MCF 10A (cell line): ENCODE results near the gene MGMT. TPM values are rescaled to one million over a fixed set of nuclear protein-coding genes. Genes with fewer than 3 reads are reported as not detected.

Experiments used
- BruUV-seq: library from RNA; stranded (reverse); fragments of 400-500 nt; replicated peaks from 2 replicates; lab custom pipeline; 2021; lab: Mats Ljungman, UMichigan
- CTCF ChIA-PET: fragments of 300-600 bp; sonication (Branson Sonifier 250); formaldehyde crosslinking; extraction: SDS; loops from one replicate; lab custom pipeline; 2021; ENCODE audit warnings: antibody characterized with exemption, inconsistent platforms; lab: Yijun Ruan, JAX
- POLR2A ChIA-PET: fragments of 300-600, 350-650 bp; sonication (Branson Sonifier 250); formaldehyde crosslinking; extraction: SDS; loops from one replicate; lab custom pipeline; 2020; ENCODE audit warnings: antibody characterized with exemption, inconsistent platforms; lab: Yijun Ruan, JAX
- DNase-seq: peaks from one replicate; pipeline ENCODE4 v3.0.0-alpha.2; 2018; ENCODE audit not compliant: unreplicated experiment
- H3K27ac Mint-ChIP-seq: one replicate; pipeline ENCODE4 v1.8.0; 2022; ENCODE audit warnings: mild to moderate bottlenecking, low read depth, mixed read lengths; ENCODE audit not compliant: unreplicated experiment
- H3K27me3 Mint-ChIP-seq: one replicate; pipeline ENCODE4 v1.8.0; 2022; ENCODE audit warnings: mixed read lengths; ENCODE audit not compliant: insufficient read depth, unreplicated experiment
- H3K36me3 Mint-ChIP-seq: one replicate; pipeline ENCODE4 v1.8.0; 2022; ENCODE audit warnings: mild to moderate bottlenecking, moderate library complexity, mixed read lengths; ENCODE audit not compliant: insufficient read depth, unreplicated experiment
- H3K4me1 Mint-ChIP-seq: one replicate; pipeline ENCODE4 v1.8.0; 2022; ENCODE audit warnings: mixed read lengths; ENCODE audit not compliant: insufficient read depth, unreplicated experiment
- H3K4me3 Mint-ChIP-seq: one replicate; pipeline ENCODE4 v1.8.0; 2022; ENCODE audit warnings: mild to moderate bottlenecking, moderate library complexity, mixed read lengths; ENCODE audit not compliant: unreplicated experiment
- H3K9me3 Mint-ChIP-seq: one replicate; pipeline ENCODE4 v1.8.0; 2022; ENCODE audit warnings: mixed read lengths; ENCODE audit not compliant: unreplicated experiment
- CTCF ChIP-seq: fragments of 200-600 bp; IDR thresholded peaks from one replicate; pipeline ENCODE4 v1.8.0; 2022; ENCODE audit warnings: antibody characterized with exemption, mild to moderate bottlenecking; ENCODE audit not compliant: unreplicated experiment
- intact Hi-C: fragments of 100-400 bp; cut with micrococcal nuclease; formaldehyde crosslinking; loops from 2 replicates; pipeline ENCODE4 v1.14.1; 2022
- total RNA-seq: library from RNA; stranded (reverse); gene quantifications from 2 replicates; pipeline ENCODE4 v1.2.3, GENCODE V29; 2022

The MGMT gene
- total RNA-seq, 1 experiment from 2014 or later = 18.0 TPM

GRCh38 chr10:129516846-129517679 lies 50.0 kb downstream of the MGMT start:
- Mint-ChIP-seq H3K4me3 (no peak overlapping the region), H3K36me3 (no peaks in the 10 kb centered on the region), H3K9me3 (no peaks in the 10 kb centered on the region), H3K27ac (no peak overlapping the region), H3K4me1 (no peaks in the 10 kb centered on the region), H3K27me3 (no peaks in the 10 kb centered on the region)
- BruUV-seq = no TSS peak
- POLR2A ChIA-PET = no interaction called here
- intact Hi-C loops = no loop called here
- CTCF ChIA-PET = interaction anchor here (1.3 kb wide), 1 partner anchor 14 kb away, joined by 3 read pairs; no protein-coding TSS in a partner anchor
- TF ChIP-seq CTCF = no peak
- DNase-seq = no peak

GRCh38 chr10:129517680-129518057 lies 50.6 kb downstream of the MGMT start:
- intact Hi-C loops = no loop called here
- Mint-ChIP-seq H3K36me3 (no peaks in the 10 kb centered on the region), H3K27me3 (no peaks in the 10 kb centered on the region), H3K4me1 (no peaks in the 10 kb centered on the region), H3K9me3 (no peaks in the 10 kb centered on the region), H3K4me3 (no peak overlapping the region), H3K27ac (no peak overlapping the region)
- no peak for TF ChIP-seq CTCF
- POLR2A ChIA-PET = no interaction called here
- no TSS peak for BruUV-seq
- DNase-seq = no peak
- CTCF ChIA-PET = no interaction called here

GRCh38 chr10:129518793-129519192 lies 51.8 kb downstream of the MGMT start:
- CTCF ChIA-PET = no interaction called here
- no peaks in the 10 kb centered on the region for H3K4me1 Mint-ChIP-seq

More at GRCh38 chr10:129518793-129519192, 51.8 kb downstream of the MGMT start:
- intact Hi-C loops = no loop called here
- Mint-ChIP-seq H3K4me3 (no peak overlapping the region), H3K36me3 (no peaks in the 10 kb centered on the region), H3K27me3 (no peaks in the 10 kb centered on the region), H3K27ac (no peak overlapping the region), H3K9me3 (no peaks in the 10 kb centered on the region)
- POLR2A ChIA-PET = no interaction called here
- BruUV-seq = no TSS peak
- DNase-seq = no peak
- no peak for TF ChIP-seq CTCF
